ENCODE results near the gene RRAS.

GRCh38 chr19:49646586-49646985 is 6.6 kb upstream of the RRAS start:
- no peak for TF ChIP-seq POLR2A (IDR thresholded peaks at IDR 0.05)
- no peak for TF ChIP-seq CTCF (IDR thresholded peaks at IDR 0.05)
